T-helper 17 cell (primary cell): ENCODE results near the gene RBM28. TPM values are rescaled to one million over a fixed set of nuclear protein-coding genes. Genes with fewer than 3 reads are reported as not detected.

ENCODE experiments used
- total RNA-seq, 4 donors: library from RNA in 2 of 4; stranded (reverse) in 2 of 4; gene quantifications; one replicate each; pipeline ENCODE4 v1.2.3 and lab custom pipeline; 2022 to 2026

Gene RBM28
- total RNA-seq, 2 donors from 2014 or later: 24.1 to 24.9 TPM

Other genes with a start within 250 kb of the RBM28 start
- gene LEP, start 102.6 kb downstream of the RBM28 start, total RNA-seq: not detected
- under 1 TPM in 1 of 2 donors, not detected in 1; 0.65 TPM for gene PRRT4, start 17.8 kb upstream of the RBM28 start, total RNA-seq
- 10 to 100 TPM; 52.5 to 55.9 TPM for gene IMPDH1, start 66.1 kb upstream of the RBM28 start, total RNA-seq
- gene HILPDA, start 112.0 kb upstream of the RBM28 start, total RNA-seq: 1 to 10 TPM in 1 of 2 donors, under 1 TPM in 1; 0.96 to 1.1 TPM
- gene METTL2B, start 132.8 kb upstream of the RBM28 start, total RNA-seq: 10 to 100 TPM; 15.8 to 19.9 TPM